Upper lobe of left lung (tissue), 4 donors: ENCODE results near the gene SFRP4.

Source experiments
- CTCF ChIP-seq, 6 experiments: fragments of 450-650 bp in 4 of 6; fragments of 200-600 bp in 2 of 6; sonication (generic) in 2 of 6; IDR thresholded peaks; one replicate each; pipeline ENCODE4 v1.5.1; 2016 to 2019; ENCODE audit warnings: antibody characterized with exemption in 6 of 6
- POLR2A ChIP-seq, 4 donors: fragments of 450-650 bp; IDR thresholded peaks; one replicate each; pipeline ENCODE4 v1.5.1; 2016 to 2017; ENCODE audit warnings: antibody characterized with exemption in 4 of 4, mild to moderate bottlenecking in 2 of 4
- POLR2AphosphoS5 ChIP-seq, 2 donors: sonication (generic); formaldehyde crosslinking; IDR thresholded peaks; one replicate each; pipeline ENCODE4 v1.5.1; 2017; ENCODE audit warnings: antibody characterized with exemption in 2 of 2

- TF ChIP-seq POLR2A (IDR thresholded peaks at IDR 0.05), result no peak
- peak; percentile 25 to 68 (median 48) for TF ChIP-seq CTCF (IDR thresholded peaks at IDR 0.05)
- no peak for TF ChIP-seq POLR2AphosphoS5 (IDR thresholded peaks at IDR 0.05)
Observed at GRCh38 chr7:37916673-37917660, at the start of gene SFRP4.
